ENCODE measurements around the gene CCNYL1.
A peak's percentile ranks its signal among the peaks of the same experiment; 100 is the strongest.

The CCNYL1 gene

DNA sequence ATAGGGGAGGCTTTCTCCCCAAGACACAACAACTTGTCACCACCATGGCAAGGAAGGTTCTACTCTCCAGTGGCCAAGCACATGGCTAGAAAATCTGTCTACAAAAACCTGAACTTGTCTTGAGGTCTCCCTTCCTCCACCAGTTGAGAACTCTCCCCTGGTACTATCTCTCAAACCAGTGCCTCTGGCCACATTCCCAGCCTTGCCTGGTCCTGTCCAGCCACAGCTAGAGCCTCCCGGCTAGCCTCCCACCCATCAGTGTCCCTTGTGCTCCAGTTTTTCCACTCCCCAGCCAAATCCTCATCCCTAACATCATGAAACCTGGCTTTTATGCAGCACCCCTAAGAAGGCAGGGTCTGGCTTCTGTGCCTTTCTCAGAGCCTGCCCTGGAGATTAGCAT, 79.5 kb downstream of the CCNYL1 start:
- no peaks in the 10 kb centered on the region for H3K9me3 Mint-ChIP-seq
- H3K36me3 Mint-ChIP-seq (ENCODE audit: low read depth): no peaks in the 10 kb centered on the region
- peak overlapping the region; percentile 85 for H3K27ac Mint-ChIP-seq
- intact Hi-C loops (cut with micrococcal nuclease): no loop called here
- H3K4me3 Mint-ChIP-seq: no peak overlapping the region
- H3K4me1 Mint-ChIP-seq (ENCODE audit: low read depth): peaks cover 67% of the 10 kb centered on the region
- no peaks in the 10 kb centered on the region for H3K27me3 Mint-ChIP-seq

DNA sequence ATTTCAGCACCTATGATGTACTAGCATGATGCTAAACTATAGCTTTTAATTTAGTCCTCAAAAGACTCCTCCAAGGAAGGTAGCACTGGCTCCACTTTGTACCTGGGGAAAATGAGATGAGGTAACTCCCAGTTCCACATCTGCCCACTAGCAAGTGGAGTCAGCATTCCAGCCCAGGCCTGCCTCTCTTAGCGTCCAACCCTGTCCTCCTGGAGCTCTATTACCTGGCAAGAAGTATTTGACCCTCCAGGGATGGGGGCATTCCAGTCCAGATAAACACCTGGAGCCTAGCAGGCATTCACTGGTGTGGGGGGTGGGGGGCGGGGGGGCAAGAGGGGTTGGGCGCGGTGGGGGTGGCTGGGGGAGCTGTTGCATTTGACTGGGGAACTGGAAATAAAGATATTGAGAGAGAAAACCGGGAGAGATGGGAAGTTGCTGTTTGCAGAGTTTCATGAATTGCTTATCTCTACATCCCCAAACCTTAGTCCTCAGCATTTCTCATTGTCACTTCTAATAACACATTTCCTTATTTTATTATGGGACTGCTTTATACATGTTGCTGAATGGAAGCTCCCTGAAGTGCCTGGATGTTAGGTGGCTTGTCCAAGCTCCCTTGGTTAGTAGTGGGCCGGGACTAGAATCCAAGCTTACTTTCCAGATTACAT, 80.3 kb downstream of the CCNYL1 start:
- no peaks in the 10 kb centered on the region for H3K9me3 Mint-ChIP-seq
- no peak overlapping the region for H3K4me3 Mint-ChIP-seq
- H3K27ac Mint-ChIP-seq: peak overlapping the region; percentile 85
- no peaks in the 10 kb centered on the region for H3K36me3 Mint-ChIP-seq (ENCODE audit: low read depth)
- H3K27me3 Mint-ChIP-seq: no peaks in the 10 kb centered on the region
- peaks cover 61% of the 10 kb centered on the region for H3K4me1 Mint-ChIP-seq (ENCODE audit: low read depth)
- intact Hi-C loops (cut with micrococcal nuclease): no loop called here

- H3K4me3 Mint-ChIP-seq: no peak overlapping the region
- no peaks in the 10 kb centered on the region for H3K36me3 Mint-ChIP-seq (ENCODE audit: low read depth)
- H3K9me3 Mint-ChIP-seq: no peaks in the 10 kb centered on the region
- H3K27ac Mint-ChIP-seq: peak overlapping the region; percentile 85
- intact Hi-C loops (cut with micrococcal nuclease): no loop called here
- H3K4me1 Mint-ChIP-seq (ENCODE audit: low read depth): peaks cover 55% of the 10 kb centered on the region
- no peaks in the 10 kb centered on the region for H3K27me3 Mint-ChIP-seq
Measured at GRCh38 chr2:207792244-207792785, 80.9 kb downstream of the CCNYL1 start.

DNA sequence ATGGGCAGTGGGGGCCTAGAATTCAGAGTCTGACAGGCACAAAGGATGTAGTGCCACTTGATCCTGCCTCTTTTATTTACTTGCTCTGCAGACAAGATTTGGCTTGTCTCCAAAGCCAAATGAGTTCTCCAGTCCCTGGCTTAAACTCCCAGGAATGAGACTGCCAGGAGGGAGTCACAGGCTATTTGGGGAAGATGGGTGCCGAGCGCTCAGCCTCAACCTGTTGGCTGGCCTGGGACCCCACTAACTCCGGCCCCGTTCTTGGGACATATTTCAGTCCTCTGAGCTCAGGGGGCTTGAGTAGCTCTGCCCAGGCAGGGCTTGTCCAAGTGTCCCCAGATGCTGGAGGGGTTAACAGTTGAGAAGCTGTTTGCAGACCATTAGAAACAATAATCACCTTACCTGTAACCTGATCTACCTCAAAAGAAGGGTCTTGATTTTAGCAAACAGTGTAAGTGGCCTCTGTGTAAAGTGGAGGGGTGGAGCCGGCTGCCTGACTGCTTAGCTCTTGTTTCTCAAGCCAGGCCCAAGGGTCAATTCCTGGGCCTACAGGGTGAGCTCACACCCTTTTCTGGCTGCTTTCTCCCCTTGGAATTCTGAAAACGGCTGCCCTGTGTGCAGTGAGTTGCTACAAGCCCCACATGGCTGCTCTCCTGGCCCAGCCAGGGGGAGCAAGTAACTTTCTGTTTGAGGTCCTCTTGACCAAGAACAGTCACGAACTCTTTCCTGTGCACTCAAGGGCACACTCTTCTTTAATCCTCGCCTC, 85.3 kb downstream of the CCNYL1 start:
- H3K36me3 Mint-ChIP-seq (ENCODE audit: low read depth): no peaks in the 10 kb centered on the region
- H3K4me3 Mint-ChIP-seq: no peak overlapping the region
- peaks cover 30% of the 10 kb centered on the region for H3K4me1 Mint-ChIP-seq (ENCODE audit: low read depth)

DNA sequence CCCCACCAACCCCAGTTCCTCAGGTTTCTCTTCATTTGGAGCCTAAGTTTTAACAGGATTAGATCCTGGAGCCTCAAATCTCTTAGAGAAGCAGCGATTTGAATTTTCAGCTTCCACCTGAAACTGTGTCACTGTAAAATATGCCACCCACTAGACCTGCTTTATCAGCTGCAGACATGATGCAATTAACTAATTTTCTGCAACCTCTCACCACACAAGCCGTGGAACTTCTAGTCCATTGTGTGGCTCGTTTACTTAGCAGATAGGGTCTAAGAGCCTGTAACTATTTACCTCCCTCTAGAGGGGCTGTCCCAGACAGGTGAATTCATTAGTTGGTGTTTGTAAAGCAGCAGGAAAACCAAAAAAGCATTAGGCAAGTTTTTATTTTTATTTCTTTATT, 89.8 kb downstream of the CCNYL1 start:
- Mint-ChIP-seq H3K4me1 (ENCODE audit: low read depth) (no peaks in the 10 kb centered on the region), H3K27ac (no peak overlapping the region), H3K4me3 (no peak overlapping the region), H3K36me3 (ENCODE audit: low read depth) (no peaks in the 10 kb centered on the region), H3K9me3 (no peaks in the 10 kb centered on the region), H3K27me3 (peaks cover 1% of the 10 kb centered on the region)
- intact Hi-C loops (cut with micrococcal nuclease): no loop called here

More for the DNA sequence above, 85.3 kb downstream of the CCNYL1 start:
- Mint-ChIP-seq H3K9me3 (no peaks in the 10 kb centered on the region), H3K27ac (no peak overlapping the region), H3K27me3 (peaks cover under 1% of the 10 kb centered on the region)
- intact Hi-C loops (cut with micrococcal nuclease): no loop called here

DNA sequence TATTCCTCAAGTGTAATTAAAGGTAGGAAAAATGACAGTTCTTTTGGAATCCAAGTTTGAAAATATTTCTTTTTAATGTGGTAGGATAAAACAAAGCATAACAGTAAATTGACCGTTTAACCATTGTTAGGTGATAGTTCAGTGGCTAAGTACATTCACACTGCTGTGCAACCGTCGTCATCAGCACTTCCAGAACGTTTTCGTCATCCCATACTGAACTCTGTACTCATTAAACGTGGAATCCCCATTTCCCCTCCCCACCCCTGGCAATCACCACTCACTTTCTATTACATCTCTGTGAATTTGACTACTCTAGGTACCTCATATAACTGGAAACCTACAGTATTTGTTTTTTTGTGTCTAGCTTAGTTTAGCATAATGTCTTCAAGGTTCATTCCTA, 91.2 kb downstream of the CCNYL1 start:
- no peak overlapping the region for H3K4me3 Mint-ChIP-seq
- H3K27me3 Mint-ChIP-seq: peaks cover 1% of the 10 kb centered on the region
- H3K4me1 Mint-ChIP-seq (ENCODE audit: low read depth): no peaks in the 10 kb centered on the region
- intact Hi-C loops (cut with micrococcal nuclease): no loop called here
- H3K36me3 Mint-ChIP-seq (ENCODE audit: low read depth): no peaks in the 10 kb centered on the region
- no peaks in the 10 kb centered on the region for H3K9me3 Mint-ChIP-seq
- no peak overlapping the region for H3K27ac Mint-ChIP-seq

All from dendritic cell treated with granulocyte-macrophage colony-stimulating factor and Interleukin-4, amounts not matched to agents 40 ng/mL and 50 ng/mL, for 4 days (primary cell).